Tibial artery (tissue), 4 donors: ENCODE results near the gene SLC25A44.

Experiments used
- DNase-seq, 2 donors: peaks; one replicate each; pipeline ENCODE4 v3.0.0-alpha.2; 2019
- H3K27ac ChIP-seq, 2 donors: fragments of 200-600 bp; sonication (generic) in 1 of 2; 1 replicate in 1 of 2; 2 replicates in 1 of 2; pipeline ENCODE4 v1.5.1; 2018 to 2019; ENCODE audit warnings: mild to moderate bottlenecking in 1 of 2
- H3K27me3 ChIP-seq, 2 donors: fragments of 200-600 bp; sonication (generic) in 1 of 2; one replicate each; pipeline versions ENCODE4 v1.5.1 to v1.6.0; 2016 to 2019
- H3K36me3 ChIP-seq, 3 donors: fragments of 200-600 bp; sonication (generic) in 2 of 3; one replicate each; pipeline ENCODE4 v1.5.1; 2016 to 2019; ENCODE audit warnings: mild to moderate bottlenecking in 2 of 3
- H3K4me1 ChIP-seq, 4 donors: fragments of 200-600 bp; sonication (generic) in 2 of 4; 1 replicate in 3 of 4; 2 replicates in 1 of 4; pipeline ENCODE4 v1.5.1; 2016 to 2019
- H3K4me3 ChIP-seq, 2 donors: fragments of 200-600 bp; sonication (generic) in 1 of 2; 1 replicate in 1 of 2; 2 replicates in 1 of 2; pipeline ENCODE4 v1.5.1; 2018 to 2019; ENCODE audit warnings: mild to moderate bottlenecking in 2 of 2
- H3K9me3 ChIP-seq, 3 donors: fragments of 200-600 bp; sonication (generic) in 1 of 3; one replicate each; pipeline ENCODE4 v1.5.1; 2016 to 2019
- CTCF ChIP-seq, 2 experiments: fragments of 200-600 bp in 1 of 2; fragments of 450-650 bp in 1 of 2; IDR thresholded peaks; one replicate each; pipeline ENCODE4 v1.5.1; 2017 to 2019; ENCODE audit warnings: antibody characterized with exemption in 2 of 2, mild to moderate bottlenecking in 1 of 2, moderate library complexity in 1 of 2
- intact Hi-C: fragments of 100-400 bp; cut with DNase I; formaldehyde crosslinking; loops from one replicate; pipeline ENCODE4 v1.15.0; 2023; ENCODE audit warnings: low total_unique reads

SLC25A44 gene

DNA sequence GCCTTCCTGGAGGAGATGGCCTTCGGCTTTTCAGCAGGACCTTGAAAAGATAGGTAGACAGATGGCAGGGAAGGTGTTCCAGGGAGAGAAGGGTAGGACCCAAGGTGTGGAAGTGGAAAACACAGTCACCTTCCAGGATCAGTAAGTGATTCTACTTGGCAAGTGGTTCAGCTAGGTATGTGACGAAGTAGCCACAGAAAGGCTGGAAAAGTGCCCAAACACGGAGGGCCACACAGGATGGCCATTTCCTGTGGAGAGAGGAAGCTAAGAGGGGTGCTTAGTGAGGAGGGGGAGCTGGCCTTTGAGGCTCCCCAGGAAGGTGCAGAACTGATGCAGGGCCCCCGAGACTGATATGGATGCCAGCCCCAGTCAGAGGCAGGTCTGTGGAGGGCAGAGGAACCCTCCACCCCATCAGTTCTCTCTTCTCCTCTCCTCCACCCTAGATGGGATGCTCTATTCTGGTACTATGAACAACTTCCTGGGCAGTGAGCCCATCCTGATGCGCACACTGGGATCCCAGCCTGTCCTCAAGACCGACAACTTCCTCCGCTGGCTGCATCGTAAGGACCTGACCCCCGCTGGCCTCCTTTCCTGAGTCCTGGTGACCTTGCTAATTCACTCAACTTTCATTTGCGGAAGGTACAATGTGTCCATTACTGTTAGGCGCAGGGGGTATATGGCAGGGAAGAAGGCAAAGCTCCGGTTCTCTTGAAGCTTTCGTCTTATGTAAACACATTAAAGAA is 33.7 kb upstream of the SLC25A44 start:
- intact Hi-C loops, result no loop called here
- peak overlapping the region; percentile 57 to 66 for H3K4me3 ChIP-seq
- peaks cover 0 to 20% (median 5%) of the 10 kb centered on the region in 4 donors for H3K4me1 ChIP-seq
- TF ChIP-seq CTCF (IDR thresholded peaks at IDR 0.05), result no peak
- no peaks in the 10 kb centered on the region for H3K27me3 ChIP-seq
- DNase-seq, result peak in 1 of 2 donors; percentile 54
- H3K27ac ChIP-seq, result peak overlapping the region; percentile 85 to 88
- H3K9me3 ChIP-seq, result no peaks in the 10 kb centered on the region
- H3K36me3 ChIP-seq, result peaks cover 0 to 12% (median 0%) of the 10 kb centered on the region in 3 donors

GRCh38 chr1:156160743-156161171 is 33.1 kb upstream of the SLC25A44 start:
- Histone ChIP-seq H3K4me1 (peaks cover 0 to 20% (median 5%) of the 10 kb centered on the region in 4 donors), H3K27ac (peak overlapping the region; percentile 85 to 88), H3K4me3 (peak overlapping the region; percentile 57 to 66), H3K9me3 (no peaks in the 10 kb centered on the region), H3K27me3 (no peaks in the 10 kb centered on the region), H3K36me3 (peaks cover 0 to 12% (median 0%) of the 10 kb centered on the region in 3 donors)
- peak; percentile 95 for DNase-seq
- TF ChIP-seq CTCF (IDR thresholded peaks at IDR 0.05), result no peak
- intact Hi-C loops, result no loop called here

DNA sequence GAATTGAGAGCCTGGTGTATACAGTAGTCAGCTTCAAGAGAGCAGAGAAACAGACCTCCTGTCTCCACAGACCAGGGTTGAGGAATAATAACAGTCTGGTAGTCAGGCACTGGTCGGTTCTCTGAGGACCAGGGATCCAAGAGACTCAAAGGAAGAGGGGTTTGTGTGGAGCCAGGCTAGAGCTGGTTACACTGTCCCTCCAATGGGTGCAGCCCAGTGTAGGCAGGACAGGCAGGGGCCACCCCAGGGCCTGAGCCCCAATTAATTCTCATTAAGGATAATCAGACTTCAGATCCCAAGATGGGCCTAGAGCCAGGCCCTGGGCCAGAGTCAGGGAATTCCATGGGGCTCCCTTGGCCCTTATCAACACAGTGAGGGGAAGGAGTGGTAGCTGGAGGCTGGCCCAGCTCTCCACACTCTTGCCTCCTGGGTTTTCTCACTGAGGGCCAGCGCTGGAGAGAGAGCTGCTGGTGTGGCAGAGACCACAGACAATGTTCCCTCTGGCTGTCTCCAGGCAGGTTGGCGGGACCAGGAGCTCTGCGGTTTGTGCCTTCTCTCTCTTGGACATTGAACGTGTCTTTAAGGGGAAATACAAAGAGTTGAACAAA is 31.4 kb upstream of the SLC25A44 start:
- H3K27ac ChIP-seq, result peak overlapping the region; percentile 85 to 88
- DNase-seq, result peak in 1 of 2 donors; percentile 16
- intact Hi-C loops, result no loop called here
- peaks cover 0 to 12% (median 0%) of the 10 kb centered on the region in 3 donors for H3K36me3 ChIP-seq
- no peaks in the 10 kb centered on the region for H3K27me3 ChIP-seq
- no peak for TF ChIP-seq CTCF (IDR thresholded peaks at IDR 0.05)
- H3K9me3 ChIP-seq, result no peaks in the 10 kb centered on the region
- peaks cover 0 to 20% (median 5%) of the 10 kb centered on the region in 4 donors for H3K4me1 ChIP-seq
- H3K4me3 ChIP-seq, result no peak overlapping the region

DNA sequence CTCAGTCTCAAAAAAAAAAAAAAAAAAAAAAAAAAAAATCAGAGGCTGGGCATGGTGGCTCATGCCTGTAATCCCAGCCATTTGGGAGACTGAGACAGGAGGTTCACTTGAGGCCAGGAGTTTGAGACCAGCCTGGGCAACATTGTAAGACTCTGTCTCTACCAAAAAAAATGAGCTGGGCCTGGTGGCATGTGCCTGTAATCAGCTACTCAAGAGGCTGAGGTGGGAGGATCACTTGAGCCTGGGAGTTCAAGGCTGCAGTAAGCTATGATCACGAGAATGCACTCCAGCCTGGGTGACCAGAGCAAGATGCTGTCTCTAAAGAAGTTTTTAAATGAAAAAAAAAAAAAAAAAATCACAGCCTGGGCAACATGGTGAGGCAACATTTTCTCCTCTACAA is 30.2 kb upstream of the SLC25A44 start:
- intact Hi-C loops, result no loop called here
- DNase-seq, result no peak

More for the DNA sequence above, 30.2 kb upstream of the SLC25A44 start:
- no peak for TF ChIP-seq CTCF (IDR thresholded peaks at IDR 0.05)
- no peak overlapping the region for H3K27ac ChIP-seq
- H3K36me3 ChIP-seq, result peaks cover 0 to 1% (median 0%) of the 10 kb centered on the region in 3 donors
- H3K4me1 ChIP-seq, result peaks cover 0 to 20% (median 5%) of the 10 kb centered on the region in 4 donors
- H3K4me3 ChIP-seq, result no peak overlapping the region
- no peaks in the 10 kb centered on the region for H3K9me3 ChIP-seq
- H3K27me3 ChIP-seq, result no peaks in the 10 kb centered on the region
